ENCODE data around the gene ABTB2.

DNA sequence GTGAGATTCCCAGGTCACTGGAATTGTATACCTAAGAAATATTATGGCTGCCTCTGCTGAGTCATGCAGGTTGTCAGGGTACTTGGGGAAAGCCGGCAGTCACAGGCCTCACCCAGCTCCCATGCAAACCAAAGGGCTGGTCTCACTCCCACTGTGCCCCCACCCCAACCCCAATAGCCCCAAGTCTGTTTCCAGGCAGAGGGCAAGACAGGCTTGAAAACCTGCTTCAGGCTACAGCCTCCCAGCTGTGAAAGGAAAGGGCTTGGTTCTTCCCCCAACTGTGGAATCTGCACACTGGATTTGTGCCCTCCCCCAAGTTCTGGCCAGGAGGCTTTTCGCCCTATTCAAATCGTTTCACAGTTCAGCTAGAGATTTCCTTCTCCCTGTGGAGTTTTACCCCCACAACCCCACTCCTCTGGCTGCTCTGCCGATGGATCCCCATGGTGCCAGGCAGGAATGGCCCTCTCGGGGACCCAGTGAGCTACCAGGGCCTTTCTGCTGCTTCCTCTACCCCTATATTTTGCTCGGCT, 37.0 kb upstream of the ABTB2 start:
- TF ChIP-seq POLR2A (IDR thresholded peaks at IDR 0.05; ENCODE audit: low read length) (no peak), GATA1 (IDR thresholded peaks at IDR 0.05; ENCODE audit: low read depth, low read length) (no peak)
